OCI-LY1 (cell line): ENCODE data around the gene KRTAP1-3.

ENCODE experiments used
- CTCF ChIP-seq: fragments of 200-600 bp; sonication (generic), shearing (Covaris generic); IDR thresholded peaks from 2 replicates; pipeline ENCODE4 v1.5.1; 2017; ENCODE audit warnings: mild to moderate bottlenecking, antibody characterized with exemption, low read length, moderate library complexity, mixed read lengths
- EZH2 ChIP-seq: fragments of 200-600 bp; sonication (generic), shearing (Covaris generic); IDR thresholded peaks from 2 replicates; pipeline ENCODE4 v1.8.0; 2017; ENCODE audit warnings: borderline replicate concordance, mixed run types, mild to moderate bottlenecking, antibody characterized with exemption, low read length, moderate library complexity, mixed read lengths

- TF ChIP-seq CTCF: no peak
- TF ChIP-seq EZH2: no peak
Measured at GRCh38 chr17:41069031-41069430, 34.4 kb upstream of the KRTAP1-3 start.
